Epithelial cell of esophagus (primary cell): ENCODE data around the gene PAPSS2.
A peak's percentile ranks its signal among the peaks of the same experiment; 100 is the strongest.

Experiments
- DNase-seq: peaks from one replicate; pipeline ENCODE4 v3.0.0; 2010; ENCODE audit warnings: low read depth
- H3K4me3 ChIP-seq: 2 replicates; pipeline ENCODE4 v1.5.1; 2011; ENCODE audit warnings: mild to moderate bottlenecking, low read length, control low read depth
- CTCF ChIP-seq: IDR thresholded peaks from 2 replicates; pipeline ENCODE4 v1.5.1; 2011; ENCODE audit warnings: low read depth, mild to moderate bottlenecking, low read length, control low read depth, inconsistent platforms; ENCODE audit not compliant: insufficient read depth; ENCODE audit errors: missing control alignments

The PAPSS2 gene

GRCh38 chr10:87677595-87677994 lies 17.9 kb downstream of the PAPSS2 start:
- TF ChIP-seq CTCF, result no peak
- H3K4me3 ChIP-seq, result no peak overlapping the region
- DNase-seq, result no peak

- TF ChIP-seq CTCF, result no peak
- H3K4me3 ChIP-seq, result no peak overlapping the region
- no peak for DNase-seq
Measured at GRCh38 chr10:87678302-87678701, 18.6 kb downstream of the PAPSS2 start.

GRCh38 chr10:87683356-87683755 lies 23.7 kb downstream of the PAPSS2 start:
- no peak for TF ChIP-seq CTCF
- H3K4me3 ChIP-seq, result no peak overlapping the region
- DNase-seq, result no peak

GRCh38 chr10:87684001-87684638 lies 24.4 kb downstream of the PAPSS2 start:
- DNase-seq, result no peak
- TF ChIP-seq CTCF, result no peak
- H3K4me3 ChIP-seq, result no peak overlapping the region

- no peak for TF ChIP-seq CTCF
Measured at GRCh38 chr10:87685832-87686574, 26.3 kb downstream of the PAPSS2 start.

GRCh38 chr10:87691506-87692070 lies 31.9 kb downstream of the PAPSS2 start:
- H3K4me3 ChIP-seq, result no peak overlapping the region
- DNase-seq, result peak; percentile 76
- TF ChIP-seq CTCF, result no peak

More at GRCh38 chr10:87685832-87686574, 26.3 kb downstream of the PAPSS2 start:
- DNase-seq, result no peak
- no peak overlapping the region for H3K4me3 ChIP-seq
